Measurements from ENCODE around the gene SLAMF7.

SLAMF7 gene

GRCh38 chr1:160731990-160732389, 7.1 kb upstream of the SLAMF7 start:
- no peak for TF ChIP-seq POLR2A (IDR thresholded peaks at IDR 0.05; ENCODE audit: low read depth, low read length)
- FAIRE-seq (no peak), DNase-seq (ENCODE audit: insufficient read length, low spot score) (no peak)

GRCh38 chr1:160733898-160734297, 5.1 kb upstream of the SLAMF7 start:
- TF ChIP-seq POLR2A (IDR thresholded peaks at IDR 0.05; ENCODE audit: low read depth, low read length), result no peak
- DNase-seq (ENCODE audit: insufficient read length, low spot score) (no peak), FAIRE-seq (no peak)

GRCh38 chr1:160734301-160734700, 4.7 kb upstream of the SLAMF7 start:
- DNase-seq (ENCODE audit: insufficient read length, low spot score) (no peak), FAIRE-seq (no peak)
- TF ChIP-seq POLR2A (IDR thresholded peaks at IDR 0.05; ENCODE audit: low read depth, low read length), result no peak

- DNase-seq (ENCODE audit: insufficient read length, low spot score), result no peak
- FAIRE-seq, result no peak
Measured at GRCh38 chr1:160738271-160738670, 776 bp upstream of the SLAMF7 start.

GRCh38 chr1:160740133-160740688, 1.2 kb downstream of the SLAMF7 start:
- DNase-seq (ENCODE audit: insufficient read length, low spot score), result no peak
- FAIRE-seq, result no peak
- TF ChIP-seq POLR2A (IDR thresholded peaks at IDR 0.05; ENCODE audit: low read depth, low read length), result no peak

More at GRCh38 chr1:160738271-160738670, 776 bp upstream of the SLAMF7 start:
- no peak for TF ChIP-seq POLR2A (IDR thresholded peaks at IDR 0.05; ENCODE audit: low read depth, low read length)

GRCh38 chr1:160741092-160741501, 2.0 kb downstream of the SLAMF7 start:
- FAIRE-seq (no peak), DNase-seq (ENCODE audit: insufficient read length, low spot score) (no peak)
- TF ChIP-seq POLR2A (IDR thresholded peaks at IDR 0.05; ENCODE audit: low read depth, low read length), result no peak

- DNase-seq (ENCODE audit: insufficient read length, low spot score), result no peak
- FAIRE-seq, result no peak
- no peak for TF ChIP-seq POLR2A (IDR thresholded peaks at IDR 0.05; ENCODE audit: low read depth, low read length)
Measured at GRCh38 chr1:160741612-160742348, 2.7 kb downstream of the SLAMF7 start.

GRCh38 chr1:160742428-160743127, 3.5 kb downstream of the SLAMF7 start:
- no peak for FAIRE-seq
- no peak for DNase-seq (ENCODE audit: insufficient read length, low spot score)
- TF ChIP-seq POLR2A (IDR thresholded peaks at IDR 0.05; ENCODE audit: low read depth, low read length), result no peak

GRCh38 chr1:160743266-160743665, 4.2 kb downstream of the SLAMF7 start:
- no peak for TF ChIP-seq POLR2A (IDR thresholded peaks at IDR 0.05; ENCODE audit: low read depth, low read length)
- FAIRE-seq (no peak), DNase-seq (ENCODE audit: insufficient read length, low spot score) (no peak)

- TF ChIP-seq POLR2A (IDR thresholded peaks at IDR 0.05; ENCODE audit: low read depth, low read length), result no peak
- FAIRE-seq, result no peak
- DNase-seq (ENCODE audit: insufficient read length, low spot score), result no peak
Measured at GRCh38 chr1:160744199-160744851, 5.3 kb downstream of the SLAMF7 start.

- no peak for DNase-seq (ENCODE audit: insufficient read length, low spot score)
- no peak for FAIRE-seq
- no peak for TF ChIP-seq POLR2A (IDR thresholded peaks at IDR 0.05; ENCODE audit: low read depth, low read length)
Measured at GRCh38 chr1:160744852-160745520, 5.9 kb downstream of the SLAMF7 start.

GRCh38 chr1:160745551-160745950, 6.5 kb downstream of the SLAMF7 start:
- no peak for TF ChIP-seq POLR2A (IDR thresholded peaks at IDR 0.05; ENCODE audit: low read depth, low read length)
- FAIRE-seq, result no peak
- no peak for DNase-seq (ENCODE audit: insufficient read length, low spot score)

GRCh38 chr1:160746836-160747500, 7.9 kb downstream of the SLAMF7 start:
- no peak for FAIRE-seq
- DNase-seq (ENCODE audit: insufficient read length, low spot score), result no peak
- TF ChIP-seq POLR2A (IDR thresholded peaks at IDR 0.05; ENCODE audit: low read depth, low read length), result no peak
